Measurements from ENCODE around the gene MAD2L2.

The MAD2L2 gene

GRCh38 chr1:11703357-11704193 lies 22.6 kb upstream of the MAD2L2 start:
- H3K4me2 ChIP-seq (ENCODE audit: low read length), result no peak overlapping the region
- H3K27ac ChIP-seq (ENCODE audit: low read depth, low read length), result no peak overlapping the region
- TF ChIP-seq, protein P1, sequence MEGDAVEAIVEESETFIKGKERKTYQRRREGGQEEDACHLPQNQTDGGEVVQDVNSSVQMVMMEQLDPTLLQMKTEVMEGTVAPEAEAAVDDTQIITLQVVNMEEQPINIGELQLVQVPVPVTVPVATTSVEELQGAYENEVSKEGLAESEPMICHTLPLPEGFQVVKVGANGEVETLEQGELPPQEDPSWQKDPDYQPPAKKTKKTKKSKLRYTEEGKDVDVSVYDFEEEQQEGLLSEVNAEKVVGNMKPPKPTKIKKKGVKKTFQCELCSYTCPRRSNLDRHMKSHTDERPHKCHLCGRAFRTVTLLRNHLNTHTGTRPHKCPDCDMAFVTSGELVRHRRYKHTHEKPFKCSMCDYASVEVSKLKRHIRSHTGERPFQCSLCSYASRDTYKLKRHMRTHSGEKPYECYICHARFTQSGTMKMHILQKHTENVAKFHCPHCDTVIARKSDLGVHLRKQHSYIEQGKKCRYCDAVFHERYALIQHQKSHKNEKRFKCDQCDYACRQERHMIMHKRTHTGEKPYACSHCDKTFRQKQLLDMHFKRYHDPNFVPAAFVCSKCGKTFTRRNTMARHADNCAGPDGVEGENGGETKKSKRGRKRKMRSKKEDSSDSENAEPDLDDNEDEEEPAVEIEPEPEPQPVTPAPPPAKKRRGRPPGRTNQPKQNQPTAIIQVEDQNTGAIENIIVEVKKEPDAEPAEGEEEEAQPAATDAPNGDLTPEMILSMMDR (IDR thresholded peaks at IDR 0.05; ENCODE audit: low read depth, low read length, poor library complexity, severe bottlenecking), result no peak
- TF ChIP-seq EZH2phosphoT487 (IDR thresholded peaks at IDR 0.05; ENCODE audit: borderline replicate concordance, low read length), result no peak
- no peaks in the 10 kb centered on the region for H3K36me3 ChIP-seq (ENCODE audit: control insufficient read depth, low read length)
- no peaks in the 10 kb centered on the region for H3F3A ChIP-seq (ENCODE audit: control insufficient read depth, insufficient read depth)
- no peak overlapping the region for H3K4me3 ChIP-seq (ENCODE audit: low read length)
- H3K4me1 ChIP-seq (ENCODE audit: control insufficient read depth, low read length), result no peaks in the 10 kb centered on the region
- H4K20me1 ChIP-seq (ENCODE audit: control insufficient read depth, insufficient read depth, low read depth, low read length), result no peaks in the 10 kb centered on the region
- H3K9me3 ChIP-seq (ENCODE audit: control insufficient read depth, insufficient read depth, low read length), result no peaks in the 10 kb centered on the region
- H3K79me2 ChIP-seq (ENCODE audit: control insufficient read depth, low read length), result no peaks in the 10 kb centered on the region
- H3K9me2 ChIP-seq (replicated peaks; ENCODE audit: control insufficient read depth, low read length), result no peaks in the 10 kb centered on the region
- peaks cover 12% of the 10 kb centered on the region for H3K27me3 ChIP-seq (ENCODE audit: control insufficient read depth, low read length)

DNA sequence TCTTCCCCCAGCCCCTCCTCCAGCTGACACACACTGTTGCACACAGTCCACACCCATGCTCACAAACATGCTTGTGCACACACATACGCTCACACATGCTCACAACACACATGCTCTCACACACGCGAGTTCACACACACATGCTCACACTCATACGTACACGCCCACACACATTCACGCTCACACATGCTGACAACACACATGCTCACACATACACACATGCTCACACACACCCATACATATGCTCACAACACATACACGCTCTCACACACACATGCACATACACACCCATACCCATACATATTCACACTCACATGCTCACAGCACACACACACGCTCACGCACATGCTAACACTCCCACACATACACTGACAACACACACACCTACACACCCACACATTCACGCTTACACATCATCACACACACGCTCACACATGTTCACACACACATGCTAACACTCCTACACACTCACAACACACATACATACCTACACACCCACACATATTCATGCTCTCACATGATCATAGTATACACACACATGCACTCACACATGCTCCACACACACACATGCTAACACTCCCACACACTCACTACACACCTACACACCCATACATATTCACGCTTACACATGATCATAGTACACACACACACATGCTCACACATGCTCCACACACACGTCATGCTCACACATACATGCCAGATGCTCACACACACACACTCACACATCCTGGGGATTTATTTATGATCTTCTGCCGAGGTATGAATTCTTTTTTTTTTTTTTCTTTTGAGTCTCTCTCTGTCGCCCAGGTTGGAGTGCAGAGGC lies 21.2 kb upstream of the MAD2L2 start:
- Histone ChIP-seq H3K27ac (ENCODE audit: low read depth, low read length) (no peak overlapping the region), H3K9me3 (ENCODE audit: control insufficient read depth, insufficient read depth, low read length) (no peaks in the 10 kb centered on the region), H3K79me2 (ENCODE audit: control insufficient read depth, low read length) (no peaks in the 10 kb centered on the region), H3K4me1 (ENCODE audit: control insufficient read depth, low read length) (no peaks in the 10 kb centered on the region), H3F3A (ENCODE audit: control insufficient read depth, insufficient read depth) (no peaks in the 10 kb centered on the region), H4K20me1 (ENCODE audit: control insufficient read depth, insufficient read depth, low read depth, low read length) (no peaks in the 10 kb centered on the region), H3K4me3 (ENCODE audit: low read length) (no peak overlapping the region), H3K9me2 (replicated peaks; ENCODE audit: control insufficient read depth, low read length) (no peaks in the 10 kb centered on the region), H3K4me2 (ENCODE audit: low read length) (no peak overlapping the region), H3K27me3 (ENCODE audit: control insufficient read depth, low read length) (peaks cover 16% of the 10 kb centered on the region), H3K36me3 (ENCODE audit: control insufficient read depth, low read length) (no peaks in the 10 kb centered on the region)
- no peak for TF ChIP-seq EZH2phosphoT487 (IDR thresholded peaks at IDR 0.05; ENCODE audit: borderline replicate concordance, low read length)
- TF ChIP-seq, protein P1 (IDR thresholded peaks at IDR 0.05; ENCODE audit: low read depth, low read length, poor library complexity, severe bottlenecking), result no peak

- Histone ChIP-seq H3K36me3 (ENCODE audit: control insufficient read depth, low read length) (no peaks in the 10 kb centered on the region), H3K4me1 (ENCODE audit: control insufficient read depth, low read length) (no peaks in the 10 kb centered on the region), H3K9me2 (replicated peaks; ENCODE audit: control insufficient read depth, low read length) (no peaks in the 10 kb centered on the region), H4K20me1 (ENCODE audit: control insufficient read depth, insufficient read depth, low read depth, low read length) (no peaks in the 10 kb centered on the region), H3K27ac (ENCODE audit: low read depth, low read length) (no peak overlapping the region), H3K79me2 (ENCODE audit: control insufficient read depth, low read length) (no peaks in the 10 kb centered on the region), H3K4me2 (ENCODE audit: low read length) (no peak overlapping the region), H3K27me3 (ENCODE audit: control insufficient read depth, low read length) (peaks cover 16% of the 10 kb centered on the region), H3F3A (ENCODE audit: control insufficient read depth, insufficient read depth) (no peaks in the 10 kb centered on the region), H3K4me3 (ENCODE audit: low read length) (no peak overlapping the region), H3K9me3 (ENCODE audit: control insufficient read depth, insufficient read depth, low read length) (no peaks in the 10 kb centered on the region)
- TF ChIP-seq, protein P1 (IDR thresholded peaks at IDR 0.05; ENCODE audit: low read depth, low read length, poor library complexity, severe bottlenecking), result no peak
- TF ChIP-seq EZH2phosphoT487 (IDR thresholded peaks at IDR 0.05; ENCODE audit: borderline replicate concordance, low read length), result no peak
These were observed 20.6 kb upstream of the MAD2L2 start for GRCh38 chr1:11701551-11701961.

Data from DOHH2 (cell line).